Left ventricle myocardium inferior (tissue), 1 donor: ENCODE data around the gene PAH. TPM values are rescaled to one million over a fixed set of nuclear protein-coding genes. Genes with fewer than 3 reads are reported as not detected.

Experiments used
- DNase-seq: peaks from one replicate; pipeline ENCODE4 v3.0.0-alpha.2; 2020
- H3K27ac ChIP-seq: fragments of 200-600 bp; replicated peaks from 2 replicates; pipeline ENCODE4 v1.8.0; 2021
- H3K27me3 ChIP-seq: fragments of 200-600 bp; 2 replicates; pipeline ENCODE4 v1.8.0; 2021; ENCODE audit warnings: low read depth
- H3K36me3 ChIP-seq: fragments of 200-600 bp; 2 replicates; pipeline ENCODE4 v1.8.0; 2021
- H3K4me1 ChIP-seq: fragments of 200-600 bp; 2 replicates; pipeline ENCODE4 v1.8.0; 2021
- H3K4me3 ChIP-seq: fragments of 200-600 bp; 2 replicates; pipeline ENCODE4 v1.8.0; 2021; ENCODE audit warnings: mild to moderate bottlenecking, moderate library complexity
- H3K9me3 ChIP-seq: fragments of 200-600 bp; replicated peaks from 2 replicates; pipeline ENCODE4 v1.8.0; 2021
- CTCF ChIP-seq: fragments of 200-600 bp; IDR thresholded peaks from 2 replicates; pipeline ENCODE4 v1.8.0; 2021; ENCODE audit warnings: antibody characterized with exemption, mild to moderate bottlenecking, borderline replicate concordance
- intact Hi-C: fragments of 100-400 bp; cut with micrococcal nuclease; formaldehyde crosslinking; loops from one replicate; pipeline ENCODE4 v1.11.0; 2022
- long read RNA-seq: library from polyadenylated mRNA; unstranded; transcript quantifications from one replicate; pipeline ENCODE4 v2.0.0, GENCODE V29; 2021
- total RNA-seq: library from RNA; stranded (reverse); fragmentation: NEBNext Ultra II Directional; extraction: Animal tissue kit (Norgen Biotek cat#: 25700); gene quantifications from one replicate; pipeline ENCODE4 v1.2.1, GENCODE V29; 2021
- donor health status: DM: no; HTN: yes; CAD: no; lungs with severe emphysema.

The PAH gene
- not detected for total RNA-seq
- long read RNA-seq: 0 reads

DNA sequence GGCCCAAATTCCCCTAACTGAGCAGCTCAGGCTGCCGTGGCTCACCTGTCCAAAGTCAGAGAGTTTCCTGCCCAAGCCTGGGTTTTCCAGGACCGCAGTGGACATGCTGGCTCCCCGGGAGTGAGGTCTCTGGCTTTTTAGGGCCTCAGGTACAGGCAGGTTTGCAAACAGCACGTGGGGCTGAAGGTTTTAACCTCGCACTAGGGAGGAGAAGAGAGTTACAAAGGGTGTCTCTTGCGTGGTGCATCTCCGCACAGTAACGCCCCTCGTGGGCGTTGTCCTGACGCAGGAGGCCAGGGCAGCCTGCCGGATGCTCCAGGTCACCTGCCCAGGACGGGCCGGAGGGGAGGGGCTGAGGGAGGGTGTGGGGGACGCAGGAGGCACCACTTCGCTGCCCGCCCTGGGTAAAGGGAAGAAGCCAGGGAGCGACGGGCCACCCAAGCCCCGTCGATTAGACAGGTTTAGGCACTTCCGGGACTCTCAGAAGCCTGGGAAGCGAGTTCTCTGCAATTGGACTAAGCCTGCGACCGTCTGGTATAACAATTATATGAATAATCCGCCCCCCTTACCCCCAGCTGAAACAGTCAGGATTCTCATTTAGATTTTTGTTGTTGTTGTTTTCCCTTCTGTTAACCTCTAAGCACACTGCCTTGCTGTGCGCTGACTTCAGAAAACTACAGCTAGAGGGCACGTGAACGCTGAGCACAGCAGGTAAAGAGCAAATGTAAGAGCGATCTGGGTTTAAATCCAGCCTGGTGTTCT lies at the start of gene PAH:
Gene PAH (minus strand): TSS at position 219 of the 762 bp plus-strand sequence. CDS start 114 bp downstream, at position 105.
- H3K4me3 ChIP-seq: peak within 1 kb of the TSS; percentile 48
- no peaks in the 10 kb centered on the region for H3K36me3 ChIP-seq

GRCh38 chr12:102966200-102966863 lies 49.3 kb upstream of the PAH start:
- peaks cover 14% of the 10 kb centered on the region for H3K9me3 ChIP-seq
- TF ChIP-seq CTCF: no peak
- peaks cover 2% of the 10 kb centered on the region for H3K4me1 ChIP-seq
- no peak for DNase-seq
- H3K36me3 ChIP-seq: no peaks in the 10 kb centered on the region
- peaks cover 93% of the 10 kb centered on the region for H3K27me3 ChIP-seq
- H3K4me3 ChIP-seq: no peak overlapping the region
- intact Hi-C loops: no loop called here
- no peak overlapping the region for H3K27ac ChIP-seq

More for the DNA sequence above, at the start of gene PAH:
- intact Hi-C loops: no loop called here
- TF ChIP-seq CTCF: no peak
- Histone ChIP-seq H3K27me3 (peaks cover 36% of the 10 kb centered on the region), H3K27ac (no peak within 1 kb of the TSS), H3K4me1 (peaks cover 6% of the 10 kb centered on the region), H3K9me3 (no peaks in the 10 kb centered on the region)
- no peak for DNase-seq

GRCh38 chr12:102965281-102966155 lies 48.5 kb upstream of the PAH start:
- no peaks in the 10 kb centered on the region for H3K36me3 ChIP-seq
- H3K27ac ChIP-seq: no peak overlapping the region
- no peak for TF ChIP-seq CTCF
- no peak for DNase-seq
- peaks cover 4% of the 10 kb centered on the region for H3K4me1 ChIP-seq
- intact Hi-C loops: no loop called here
- no peak overlapping the region for H3K4me3 ChIP-seq
- H3K27me3 ChIP-seq: peaks cover 93% of the 10 kb centered on the region
- peaks cover 14% of the 10 kb centered on the region for H3K9me3 ChIP-seq

GRCh38 chr12:102964872-102965271 lies 47.8 kb upstream of the PAH start:
- Histone ChIP-seq H3K27ac (no peak overlapping the region), H3K4me3 (no peak overlapping the region), H3K27me3 (peaks cover 99% of the 10 kb centered on the region), H3K4me1 (peaks cover 4% of the 10 kb centered on the region), H3K9me3 (peaks cover 14% of the 10 kb centered on the region), H3K36me3 (no peaks in the 10 kb centered on the region)
- no peak for TF ChIP-seq CTCF
- DNase-seq: no peak
- intact Hi-C loops: no loop called here

- H3K4me1 ChIP-seq: peaks cover 6% of the 10 kb centered on the region
- H3K36me3 ChIP-seq: no peaks in the 10 kb centered on the region
- intact Hi-C loops: no loop called here
- no peak for DNase-seq
- peaks cover 14% of the 10 kb centered on the region for H3K9me3 ChIP-seq
- peaks cover 99% of the 10 kb centered on the region for H3K27me3 ChIP-seq
- H3K27ac ChIP-seq: no peak overlapping the region
- no peak overlapping the region for H3K4me3 ChIP-seq
- no peak for TF ChIP-seq CTCF
Observed at GRCh38 chr12:102963796-102964195, 46.8 kb upstream of the PAH start.
